Measurements from ENCODE around the gene GRM3.

Gene GRM3

GRCh38 chr7:86648169-86648568, 4.5 kb downstream of the GRM3 start:
- Histone ChIP-seq H3K4me1 (ENCODE audit: control insufficient read depth, insufficient read depth, low read length, unreplicated experiment) (no peaks in the 10 kb centered on the region), H2AFZ (ENCODE audit: low read length, unreplicated experiment) (no peak overlapping the region), H3K27me3 (ENCODE audit: insufficient read depth, low read length) (peaks cover 20% of the 10 kb centered on the region), H3K27ac (ENCODE audit: low read depth, low read length) (no peak overlapping the region), H3K4me3 (ENCODE audit: low read depth, low read length) (no peak overlapping the region), H3K36me3 (ENCODE audit: insufficient read depth, low read length) (no peaks in the 10 kb centered on the region), H3K79me2 (ENCODE audit: control insufficient read depth, insufficient read depth, low read length, unreplicated experiment) (no peaks in the 10 kb centered on the region)

- Histone ChIP-seq H3K27ac (ENCODE audit: low read depth, low read length) (no peak overlapping the region), H3K79me2 (ENCODE audit: control insufficient read depth, insufficient read depth, low read length, unreplicated experiment) (no peaks in the 10 kb centered on the region), H3K27me3 (ENCODE audit: insufficient read depth, low read length) (no peaks in the 10 kb centered on the region), H3K4me1 (ENCODE audit: control insufficient read depth, insufficient read depth, low read length, unreplicated experiment) (no peaks in the 10 kb centered on the region), H2AFZ (ENCODE audit: low read length, unreplicated experiment) (no peak overlapping the region), H3K36me3 (ENCODE audit: insufficient read depth, low read length) (no peaks in the 10 kb centered on the region), H3K4me3 (ENCODE audit: low read depth, low read length) (no peak overlapping the region)
These were observed 10.4 kb downstream of the GRM3 start for GRCh38 chr7:86653919-86654659.

GRCh38 chr7:86657948-86658347, 14.2 kb downstream of the GRM3 start:
- no peaks in the 10 kb centered on the region for H3K79me2 ChIP-seq (ENCODE audit: control insufficient read depth, insufficient read depth, low read length, unreplicated experiment)
- no peaks in the 10 kb centered on the region for H3K4me1 ChIP-seq (ENCODE audit: control insufficient read depth, insufficient read depth, low read length, unreplicated experiment)
- H3K36me3 ChIP-seq (ENCODE audit: insufficient read depth, low read length) = no peaks in the 10 kb centered on the region
- H2AFZ ChIP-seq (ENCODE audit: low read length, unreplicated experiment) = no peak overlapping the region
- H3K27me3 ChIP-seq (ENCODE audit: insufficient read depth, low read length) = no peaks in the 10 kb centered on the region
- no peak overlapping the region for H3K27ac ChIP-seq (ENCODE audit: low read depth, low read length)
- no peak overlapping the region for H3K4me3 ChIP-seq (ENCODE audit: low read depth, low read length)

- H3K27ac ChIP-seq (ENCODE audit: low read depth, low read length) = no peak overlapping the region
These were observed 17.3 kb downstream of the GRM3 start for GRCh38 chr7:86660950-86661462.

GRCh38 chr7:86664486-86664885, 20.8 kb downstream of the GRM3 start:
- Histone ChIP-seq H3K79me2 (ENCODE audit: control insufficient read depth, insufficient read depth, low read length, unreplicated experiment) (no peaks in the 10 kb centered on the region), H3K4me3 (ENCODE audit: low read depth, low read length) (no peak overlapping the region), H3K27ac (ENCODE audit: low read depth, low read length) (no peak overlapping the region)

More at GRCh38 chr7:86660950-86661462, 17.3 kb downstream of the GRM3 start:
- no peaks in the 10 kb centered on the region for H3K27me3 ChIP-seq (ENCODE audit: insufficient read depth, low read length)
- H2AFZ ChIP-seq (ENCODE audit: low read length, unreplicated experiment) = no peak overlapping the region
- H3K79me2 ChIP-seq (ENCODE audit: control insufficient read depth, insufficient read depth, low read length, unreplicated experiment) = no peaks in the 10 kb centered on the region
- no peaks in the 10 kb centered on the region for H3K36me3 ChIP-seq (ENCODE audit: insufficient read depth, low read length)
- H3K4me1 ChIP-seq (ENCODE audit: control insufficient read depth, insufficient read depth, low read length, unreplicated experiment) = no peaks in the 10 kb centered on the region
- H3K4me3 ChIP-seq (ENCODE audit: low read depth, low read length) = no peak overlapping the region

GRCh38 chr7:86664991-86665390, 21.3 kb downstream of the GRM3 start:
- H3K27me3 ChIP-seq (ENCODE audit: insufficient read depth, low read length) = no peaks in the 10 kb centered on the region
- no peaks in the 10 kb centered on the region for H3K36me3 ChIP-seq (ENCODE audit: insufficient read depth, low read length)
- no peaks in the 10 kb centered on the region for H3K4me1 ChIP-seq (ENCODE audit: control insufficient read depth, insufficient read depth, low read length, unreplicated experiment)
- H3K79me2 ChIP-seq (ENCODE audit: control insufficient read depth, insufficient read depth, low read length, unreplicated experiment) = no peaks in the 10 kb centered on the region
- no peak overlapping the region for H3K4me3 ChIP-seq (ENCODE audit: low read depth, low read length)
- no peak overlapping the region for H3K27ac ChIP-seq (ENCODE audit: low read depth, low read length)
- no peak overlapping the region for H2AFZ ChIP-seq (ENCODE audit: low read length, unreplicated experiment)

More at GRCh38 chr7:86664486-86664885, 20.8 kb downstream of the GRM3 start:
- no peaks in the 10 kb centered on the region for H3K27me3 ChIP-seq (ENCODE audit: insufficient read depth, low read length)
- no peak overlapping the region for H2AFZ ChIP-seq (ENCODE audit: low read length, unreplicated experiment)
- no peaks in the 10 kb centered on the region for H3K4me1 ChIP-seq (ENCODE audit: control insufficient read depth, insufficient read depth, low read length, unreplicated experiment)
- no peaks in the 10 kb centered on the region for H3K36me3 ChIP-seq (ENCODE audit: insufficient read depth, low read length)

GRCh38 chr7:86665669-86666068, 22.0 kb downstream of the GRM3 start:
- Histone ChIP-seq H3K27ac (ENCODE audit: low read depth, low read length) (no peak overlapping the region), H3K27me3 (ENCODE audit: insufficient read depth, low read length) (no peaks in the 10 kb centered on the region), H2AFZ (ENCODE audit: low read length, unreplicated experiment) (no peak overlapping the region), H3K79me2 (ENCODE audit: control insufficient read depth, insufficient read depth, low read length, unreplicated experiment) (no peaks in the 10 kb centered on the region), H3K4me1 (ENCODE audit: control insufficient read depth, insufficient read depth, low read length, unreplicated experiment) (no peaks in the 10 kb centered on the region), H3K4me3 (ENCODE audit: low read depth, low read length) (no peak overlapping the region), H3K36me3 (ENCODE audit: insufficient read depth, low read length) (no peaks in the 10 kb centered on the region)

- Histone ChIP-seq H3K79me2 (ENCODE audit: control insufficient read depth, insufficient read depth, low read length, unreplicated experiment) (no peaks in the 10 kb centered on the region), H3K27me3 (ENCODE audit: insufficient read depth, low read length) (no peaks in the 10 kb centered on the region), H3K36me3 (ENCODE audit: insufficient read depth, low read length) (no peaks in the 10 kb centered on the region), H3K4me1 (ENCODE audit: control insufficient read depth, insufficient read depth, low read length, unreplicated experiment) (no peaks in the 10 kb centered on the region), H3K4me3 (ENCODE audit: low read depth, low read length) (no peak overlapping the region), H3K27ac (ENCODE audit: low read depth, low read length) (no peak overlapping the region), H2AFZ (ENCODE audit: low read length, unreplicated experiment) (no peak overlapping the region)
These were observed 24.0 kb downstream of the GRM3 start for GRCh38 chr7:86667732-86668131.

- H3K4me3 ChIP-seq (ENCODE audit: low read depth, low read length) = no peak overlapping the region
- H3K36me3 ChIP-seq (ENCODE audit: insufficient read depth, low read length) = no peaks in the 10 kb centered on the region
- no peaks in the 10 kb centered on the region for H3K27me3 ChIP-seq (ENCODE audit: insufficient read depth, low read length)
- H3K4me1 ChIP-seq (ENCODE audit: control insufficient read depth, insufficient read depth, low read length, unreplicated experiment) = no peaks in the 10 kb centered on the region
- H3K79me2 ChIP-seq (ENCODE audit: control insufficient read depth, insufficient read depth, low read length, unreplicated experiment) = no peaks in the 10 kb centered on the region
- H3K27ac ChIP-seq (ENCODE audit: low read depth, low read length) = no peak overlapping the region
- no peak overlapping the region for H2AFZ ChIP-seq (ENCODE audit: low read length, unreplicated experiment)
These were observed 24.6 kb downstream of the GRM3 start for GRCh38 chr7:86668315-86668714.

- Histone ChIP-seq H3K4me1 (ENCODE audit: control insufficient read depth, insufficient read depth, low read length, unreplicated experiment) (no peaks in the 10 kb centered on the region), H3K27me3 (ENCODE audit: insufficient read depth, low read length) (no peaks in the 10 kb centered on the region), H2AFZ (ENCODE audit: low read length, unreplicated experiment) (no peak overlapping the region), H3K79me2 (ENCODE audit: control insufficient read depth, insufficient read depth, low read length, unreplicated experiment) (no peaks in the 10 kb centered on the region), H3K4me3 (ENCODE audit: low read depth, low read length) (no peak overlapping the region), H3K27ac (ENCODE audit: low read depth, low read length) (no peak overlapping the region), H3K36me3 (ENCODE audit: insufficient read depth, low read length) (no peaks in the 10 kb centered on the region)
These were observed 44.1 kb downstream of the GRM3 start for GRCh38 chr7:86687831-86688230.

- Histone ChIP-seq H3K79me2 (ENCODE audit: control insufficient read depth, insufficient read depth, low read length, unreplicated experiment) (no peaks in the 10 kb centered on the region), H3K36me3 (ENCODE audit: insufficient read depth, low read length) (no peaks in the 10 kb centered on the region), H3K4me1 (ENCODE audit: control insufficient read depth, insufficient read depth, low read length, unreplicated experiment) (no peaks in the 10 kb centered on the region), H3K4me3 (ENCODE audit: low read depth, low read length) (no peak overlapping the region), H3K27ac (ENCODE audit: low read depth, low read length) (no peak overlapping the region), H3K27me3 (ENCODE audit: insufficient read depth, low read length) (no peaks in the 10 kb centered on the region), H2AFZ (ENCODE audit: low read length, unreplicated experiment) (no peak overlapping the region)
These were observed 45.7 kb downstream of the GRM3 start for GRCh38 chr7:86689363-86689762.

Measured in ACC112 (cell line).